Stomach (tissue), 4 donors: ENCODE data around the gene WASF2.

ENCODE experiments used
- CTCF ChIP-seq, 7 experiments: fragments of 450-650 bp in 4 of 7; fragments of 200-600 bp in 3 of 7; sonication (generic) in 3 of 7; IDR thresholded peaks; one replicate each; pipeline ENCODE4 v1.5.1; 2016 to 2019; ENCODE audit warnings: antibody characterized with exemption in 7 of 7, control low read depth in 2 of 7, mild to moderate bottlenecking in 1 of 7
- POLR2A ChIP-seq, 4 donors: fragments of 450-650 bp; IDR thresholded peaks; one replicate each; pipeline ENCODE4 v1.6.1; 2016; ENCODE audit warnings: antibody characterized with exemption in 4 of 4, control low read depth in 2 of 4, mild to moderate bottlenecking in 1 of 4, moderate library complexity in 1 of 4

- TF ChIP-seq CTCF (IDR thresholded peaks at IDR 0.05) (no peak), POLR2A (IDR thresholded peaks at IDR 0.05) (no peak)
These were observed 7.9 kb downstream of the WASF2 start for GRCh38 chr1:27481994-27482620.
